NB4 (cell line): ENCODE results near the gene UNC5C.

ENCODE experiments used
- CTCF ChIP-seq: IDR thresholded peaks from one replicate; pipeline ENCODE4 v1.5.1; 2012; ENCODE audit warnings: low read depth, low read length
- MAX ChIP-seq: IDR thresholded peaks from 2 replicates; pipeline ENCODE4 v1.6.1; 2011; ENCODE audit warnings: low read depth, low read length
- POLR2A ChIP-seq: IDR thresholded peaks from 2 replicates; pipeline ENCODE4 v1.6.1; 2011; ENCODE audit warnings: mild to moderate bottlenecking; ENCODE audit not compliant: insufficient read length; ENCODE audit errors: extremely low read depth

GRCh38 chr4:95158626-95159025 lies 390.1 kb downstream of the UNC5C start:
- TF ChIP-seq CTCF (no peak), POLR2A (no peak), MAX (no peak)
